ENCODE data around the gene HRH1.
"Not testable (repeated sequence)": the region's sequence is repeated elsewhere in the genome, so short reads cannot be mapped to it uniquely, and the experiment has no call there.

Gene HRH1

GRCh38 chr3:11201251-11202019 lies 47.1 kb downstream of the HRH1 start:
- no peak overlapping the region for H3K27ac ChIP-seq (ENCODE audit: low read depth, low read length)
- no peak overlapping the region for H3K9ac ChIP-seq (ENCODE audit: low read depth in 1 of 2, low read length in 2 of 2)
- no peaks in the 10 kb centered on the region for H3K9me3 ChIP-seq (ENCODE audit: control insufficient read depth in 1 of 2, low read length in 2 of 2)
- no peaks in the 10 kb centered on the region for H3K27me3 ChIP-seq (ENCODE audit: control insufficient read depth in 1 of 2, insufficient read depth in 2 of 2, low read length in 2 of 2)
- H3K36me3 ChIP-seq (ENCODE audit: control insufficient read depth in 1 of 2, insufficient read depth in 2 of 2, low read length in 2 of 2): no peaks in the 10 kb centered on the region
- peaks cover 9 to 11% of the 10 kb centered on the region in 2 donors for H3K4me1 ChIP-seq (ENCODE audit: control insufficient read depth in 1 of 2, insufficient read depth in 2 of 2, low read length in 2 of 2)
- no peak overlapping the region for H3K4me3 ChIP-seq (ENCODE audit: low read depth in 1 of 2, low read length in 2 of 2)

GRCh38 chr3:11203961-11204360 lies 49.7 kb downstream of the HRH1 start:
- Histone ChIP-seq H3K9ac (ENCODE audit: low read depth in 1 of 2, low read length in 2 of 2) (no peak overlapping the region), H3K36me3 (ENCODE audit: control insufficient read depth in 1 of 2, insufficient read depth in 2 of 2, low read length in 2 of 2) (no peaks in the 10 kb centered on the region), H3K9me3 (ENCODE audit: control insufficient read depth in 1 of 2, low read length in 2 of 2) (no peaks in the 10 kb centered on the region), H3K4me3 (ENCODE audit: low read depth in 1 of 2, low read length in 2 of 2) (no peak overlapping the region), H3K27ac (ENCODE audit: low read depth, low read length) (no peak overlapping the region), H3K27me3 (ENCODE audit: control insufficient read depth in 1 of 2, insufficient read depth in 2 of 2, low read length in 2 of 2) (no peaks in the 10 kb centered on the region), H3K4me1 (ENCODE audit: control insufficient read depth in 1 of 2, insufficient read depth in 2 of 2, low read length in 2 of 2) (peaks cover 9 to 11% of the 10 kb centered on the region in 2 donors)

- Histone ChIP-seq H3K4me1 (ENCODE audit: control insufficient read depth in 1 of 2, insufficient read depth in 2 of 2, low read length in 2 of 2) (peaks cover 9 to 11% of the 10 kb centered on the region in 2 donors), H3K27ac (ENCODE audit: low read depth, low read length) (no peak overlapping the region), H3K9ac (ENCODE audit: low read depth in 1 of 2, low read length in 2 of 2) (no peak overlapping the region), H3K9me3 (ENCODE audit: control insufficient read depth in 1 of 2, low read length in 2 of 2) (no peaks in the 10 kb centered on the region), H3K4me3 (ENCODE audit: low read depth in 1 of 2, low read length in 2 of 2) (no peak overlapping the region), H3K36me3 (ENCODE audit: control insufficient read depth in 1 of 2, insufficient read depth in 2 of 2, low read length in 2 of 2) (peaks cover 0 to 5% of the 10 kb centered on the region in 2 donors), H3K27me3 (ENCODE audit: control insufficient read depth in 1 of 2, insufficient read depth in 2 of 2, low read length in 2 of 2) (no peaks in the 10 kb centered on the region)
These were observed 50.5 kb downstream of the HRH1 start for GRCh38 chr3:11204697-11205348.

GRCh38 chr3:11205881-11206280 lies 51.6 kb downstream of the HRH1 start:
- not testable (repeated sequence) for H3K27ac ChIP-seq (ENCODE audit: low read depth, low read length); H3K4me3 ChIP-seq (ENCODE audit: low read depth in 1 of 2, low read length in 2 of 2); H3K27me3 ChIP-seq (ENCODE audit: control insufficient read depth in 1 of 2, insufficient read depth in 2 of 2, low read length in 2 of 2); H3K9ac ChIP-seq (ENCODE audit: low read depth in 1 of 2, low read length in 2 of 2); H3K36me3 ChIP-seq (ENCODE audit: control insufficient read depth in 1 of 2, insufficient read depth in 2 of 2, low read length in 2 of 2); H3K9me3 ChIP-seq (ENCODE audit: control insufficient read depth in 1 of 2, low read length in 2 of 2)
- peaks cover 6 to 10% of the 10 kb centered on the region in 2 donors for H3K4me1 ChIP-seq (ENCODE audit: control insufficient read depth in 1 of 2, insufficient read depth in 2 of 2, low read length in 2 of 2)

GRCh38 chr3:11206316-11206715 lies 52.0 kb downstream of the HRH1 start:
- Histone ChIP-seq H3K9me3 (ENCODE audit: control insufficient read depth in 1 of 2, low read length in 2 of 2) (no peaks in the 10 kb centered on the region), H3K27ac (ENCODE audit: low read depth, low read length) (no peak overlapping the region), H3K36me3 (ENCODE audit: control insufficient read depth in 1 of 2, insufficient read depth in 2 of 2, low read length in 2 of 2) (peaks cover 0 to 8% of the 10 kb centered on the region in 2 donors), H3K9ac (ENCODE audit: low read depth in 1 of 2, low read length in 2 of 2) (no peak overlapping the region), H3K4me1 (ENCODE audit: control insufficient read depth in 1 of 2, insufficient read depth in 2 of 2, low read length in 2 of 2) (peaks cover 2 to 6% of the 10 kb centered on the region in 2 donors), H3K4me3 (ENCODE audit: low read depth in 1 of 2, low read length in 2 of 2) (no peak overlapping the region), H3K27me3 (ENCODE audit: control insufficient read depth in 1 of 2, insufficient read depth in 2 of 2, low read length in 2 of 2) (no peaks in the 10 kb centered on the region)

- H3K9ac ChIP-seq (ENCODE audit: low read depth in 1 of 2, low read length in 2 of 2): no peak overlapping the region
- H3K4me3 ChIP-seq (ENCODE audit: low read depth in 1 of 2, low read length in 2 of 2): no peak overlapping the region
- H3K36me3 ChIP-seq (ENCODE audit: control insufficient read depth in 1 of 2, insufficient read depth in 2 of 2, low read length in 2 of 2): peaks cover 0 to 8% of the 10 kb centered on the region in 2 donors
- H3K4me1 ChIP-seq (ENCODE audit: control insufficient read depth in 1 of 2, insufficient read depth in 2 of 2, low read length in 2 of 2): no peaks in the 10 kb centered on the region
- H3K27ac ChIP-seq (ENCODE audit: low read depth, low read length): no peak overlapping the region
- no peaks in the 10 kb centered on the region for H3K27me3 ChIP-seq (ENCODE audit: control insufficient read depth in 1 of 2, insufficient read depth in 2 of 2, low read length in 2 of 2)
- no peaks in the 10 kb centered on the region for H3K9me3 ChIP-seq (ENCODE audit: control insufficient read depth in 1 of 2, low read length in 2 of 2)
These were observed 52.7 kb downstream of the HRH1 start for GRCh38 chr3:11206953-11207352.

- no peaks in the 10 kb centered on the region for H3K27me3 ChIP-seq (ENCODE audit: control insufficient read depth in 1 of 2, insufficient read depth in 2 of 2, low read length in 2 of 2)
- peaks cover 0 to 11% of the 10 kb centered on the region in 2 donors for H3K36me3 ChIP-seq (ENCODE audit: control insufficient read depth in 1 of 2, insufficient read depth in 2 of 2, low read length in 2 of 2)
- H3K27ac ChIP-seq (ENCODE audit: low read depth, low read length): no peak overlapping the region
- no peak overlapping the region for H3K9ac ChIP-seq (ENCODE audit: low read depth in 1 of 2, low read length in 2 of 2)
- H3K4me1 ChIP-seq (ENCODE audit: control insufficient read depth in 1 of 2, insufficient read depth in 2 of 2, low read length in 2 of 2): no peaks in the 10 kb centered on the region
- H3K9me3 ChIP-seq (ENCODE audit: control insufficient read depth in 1 of 2, low read length in 2 of 2): no peaks in the 10 kb centered on the region
- H3K4me3 ChIP-seq (ENCODE audit: low read depth in 1 of 2, low read length in 2 of 2): no peak overlapping the region
These were observed 57.4 kb downstream of the HRH1 start for GRCh38 chr3:11211531-11212298.

- Histone ChIP-seq H3K36me3 (ENCODE audit: control insufficient read depth in 1 of 2, insufficient read depth in 2 of 2, low read length in 2 of 2) (peaks cover 0 to 11% of the 10 kb centered on the region in 2 donors), H3K9me3 (ENCODE audit: control insufficient read depth in 1 of 2, low read length in 2 of 2) (no peaks in the 10 kb centered on the region), H3K4me1 (ENCODE audit: control insufficient read depth in 1 of 2, insufficient read depth in 2 of 2, low read length in 2 of 2) (no peaks in the 10 kb centered on the region), H3K4me3 (ENCODE audit: low read depth in 1 of 2, low read length in 2 of 2) (no peak overlapping the region), H3K9ac (ENCODE audit: low read depth in 1 of 2, low read length in 2 of 2) (no peak overlapping the region), H3K27ac (ENCODE audit: low read depth, low read length) (no peak overlapping the region), H3K27me3 (ENCODE audit: control insufficient read depth in 1 of 2, insufficient read depth in 2 of 2, low read length in 2 of 2) (no peaks in the 10 kb centered on the region)
These were observed 58.0 kb downstream of the HRH1 start for GRCh38 chr3:11212299-11212608.

- no peaks in the 10 kb centered on the region for H3K27me3 ChIP-seq (ENCODE audit: control insufficient read depth in 1 of 2, insufficient read depth in 2 of 2, low read length in 2 of 2)
- H3K36me3 ChIP-seq (ENCODE audit: control insufficient read depth in 1 of 2, insufficient read depth in 2 of 2, low read length in 2 of 2): peaks cover 0 to 11% of the 10 kb centered on the region in 2 donors
- no peaks in the 10 kb centered on the region for H3K9me3 ChIP-seq (ENCODE audit: control insufficient read depth in 1 of 2, low read length in 2 of 2)
- no peak overlapping the region for H3K9ac ChIP-seq (ENCODE audit: low read depth in 1 of 2, low read length in 2 of 2)
- no peak overlapping the region for H3K27ac ChIP-seq (ENCODE audit: low read depth, low read length)
- no peak overlapping the region for H3K4me3 ChIP-seq (ENCODE audit: low read depth in 1 of 2, low read length in 2 of 2)
- H3K4me1 ChIP-seq (ENCODE audit: control insufficient read depth in 1 of 2, insufficient read depth in 2 of 2, low read length in 2 of 2): no peaks in the 10 kb centered on the region
These were observed 58.5 kb downstream of the HRH1 start for GRCh38 chr3:11212784-11213183.

- no peak overlapping the region for H3K27ac ChIP-seq (ENCODE audit: low read depth, low read length)
- H3K9me3 ChIP-seq (ENCODE audit: control insufficient read depth in 1 of 2, low read length in 2 of 2): no peaks in the 10 kb centered on the region
- H3K9ac ChIP-seq (ENCODE audit: low read depth in 1 of 2, low read length in 2 of 2): no peak overlapping the region
- no peaks in the 10 kb centered on the region for H3K4me1 ChIP-seq (ENCODE audit: control insufficient read depth in 1 of 2, insufficient read depth in 2 of 2, low read length in 2 of 2)
- H3K4me3 ChIP-seq (ENCODE audit: low read depth in 1 of 2, low read length in 2 of 2): no peak overlapping the region
- H3K36me3 ChIP-seq (ENCODE audit: control insufficient read depth in 1 of 2, insufficient read depth in 2 of 2, low read length in 2 of 2): peaks cover 0 to 11% of the 10 kb centered on the region in 2 donors
- no peaks in the 10 kb centered on the region for H3K27me3 ChIP-seq (ENCODE audit: control insufficient read depth in 1 of 2, insufficient read depth in 2 of 2, low read length in 2 of 2)
These were observed 59.6 kb downstream of the HRH1 start for GRCh38 chr3:11213810-11214450.
